ENCODE measurements around the gene TPSAB1.

GRCh38 chr16:1278477-1278876 is 38.0 kb downstream of the TPSAB1 start:
- TF ChIP-seq CTCF (IDR thresholded peaks at IDR 0.05; ENCODE audit: insufficient read depth, low read length) (no peak), POLR2AphosphoS5 (IDR thresholded peaks at IDR 0.05; ENCODE audit: low read depth) (no peak), REST (IDR thresholded peaks at IDR 0.05; ENCODE audit: insufficient replicate concordance, low read depth) (no peak), SPI1 (IDR thresholded peaks at IDR 0.05; ENCODE audit: borderline replicate concordance, low read depth) (no peak), GABPA (IDR thresholded peaks at IDR 0.05; ENCODE audit: low read depth) (no peak)

Measured in HL-60 (cell line).